ENCODE results near the gene SMG6.

DNA sequence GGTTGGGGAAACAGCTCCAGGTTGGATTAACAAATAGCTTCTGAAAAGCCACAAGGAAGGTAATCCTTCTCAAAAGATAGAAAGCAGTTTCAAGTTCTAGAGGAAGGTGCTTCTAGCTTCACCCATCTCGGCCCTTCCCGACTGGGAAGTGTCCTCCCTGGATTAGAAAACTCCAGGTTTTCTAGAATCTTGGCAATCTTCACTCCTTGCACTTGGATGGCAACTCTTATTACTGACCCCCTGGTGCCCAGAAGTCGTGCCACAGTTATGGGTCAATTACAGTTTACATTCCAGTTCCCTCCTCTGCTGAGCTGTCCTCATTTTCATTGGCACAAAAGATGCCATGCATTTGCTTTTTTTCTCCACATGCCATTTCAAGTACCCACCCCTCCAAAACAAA lies 65.6 kb downstream of the SMG6 start:
- TF ChIP-seq, protein P1, sequence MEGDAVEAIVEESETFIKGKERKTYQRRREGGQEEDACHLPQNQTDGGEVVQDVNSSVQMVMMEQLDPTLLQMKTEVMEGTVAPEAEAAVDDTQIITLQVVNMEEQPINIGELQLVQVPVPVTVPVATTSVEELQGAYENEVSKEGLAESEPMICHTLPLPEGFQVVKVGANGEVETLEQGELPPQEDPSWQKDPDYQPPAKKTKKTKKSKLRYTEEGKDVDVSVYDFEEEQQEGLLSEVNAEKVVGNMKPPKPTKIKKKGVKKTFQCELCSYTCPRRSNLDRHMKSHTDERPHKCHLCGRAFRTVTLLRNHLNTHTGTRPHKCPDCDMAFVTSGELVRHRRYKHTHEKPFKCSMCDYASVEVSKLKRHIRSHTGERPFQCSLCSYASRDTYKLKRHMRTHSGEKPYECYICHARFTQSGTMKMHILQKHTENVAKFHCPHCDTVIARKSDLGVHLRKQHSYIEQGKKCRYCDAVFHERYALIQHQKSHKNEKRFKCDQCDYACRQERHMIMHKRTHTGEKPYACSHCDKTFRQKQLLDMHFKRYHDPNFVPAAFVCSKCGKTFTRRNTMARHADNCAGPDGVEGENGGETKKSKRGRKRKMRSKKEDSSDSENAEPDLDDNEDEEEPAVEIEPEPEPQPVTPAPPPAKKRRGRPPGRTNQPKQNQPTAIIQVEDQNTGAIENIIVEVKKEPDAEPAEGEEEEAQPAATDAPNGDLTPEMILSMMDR (IDR thresholded peaks at IDR 0.05; ENCODE audit: low read depth, low read length): no peak
- no peak for TF ChIP-seq POLR2A (IDR thresholded peaks at IDR 0.05; ENCODE audit: extremely low read depth, insufficient read length)
